ENCODE results near the gene STMN3. TPM values are rescaled to one million over a fixed set of nuclear protein-coding genes. Genes with fewer than 3 reads are reported as not detected.
"Not testable (repeated sequence)": the region's sequence is repeated elsewhere in the genome, so short reads cannot be mapped to it uniquely, and the experiment has no call there.

Gene STMN3
- total RNA-seq, 2 experiments from 2014 or later, result 42.1 to 45.6 TPM

DNA sequence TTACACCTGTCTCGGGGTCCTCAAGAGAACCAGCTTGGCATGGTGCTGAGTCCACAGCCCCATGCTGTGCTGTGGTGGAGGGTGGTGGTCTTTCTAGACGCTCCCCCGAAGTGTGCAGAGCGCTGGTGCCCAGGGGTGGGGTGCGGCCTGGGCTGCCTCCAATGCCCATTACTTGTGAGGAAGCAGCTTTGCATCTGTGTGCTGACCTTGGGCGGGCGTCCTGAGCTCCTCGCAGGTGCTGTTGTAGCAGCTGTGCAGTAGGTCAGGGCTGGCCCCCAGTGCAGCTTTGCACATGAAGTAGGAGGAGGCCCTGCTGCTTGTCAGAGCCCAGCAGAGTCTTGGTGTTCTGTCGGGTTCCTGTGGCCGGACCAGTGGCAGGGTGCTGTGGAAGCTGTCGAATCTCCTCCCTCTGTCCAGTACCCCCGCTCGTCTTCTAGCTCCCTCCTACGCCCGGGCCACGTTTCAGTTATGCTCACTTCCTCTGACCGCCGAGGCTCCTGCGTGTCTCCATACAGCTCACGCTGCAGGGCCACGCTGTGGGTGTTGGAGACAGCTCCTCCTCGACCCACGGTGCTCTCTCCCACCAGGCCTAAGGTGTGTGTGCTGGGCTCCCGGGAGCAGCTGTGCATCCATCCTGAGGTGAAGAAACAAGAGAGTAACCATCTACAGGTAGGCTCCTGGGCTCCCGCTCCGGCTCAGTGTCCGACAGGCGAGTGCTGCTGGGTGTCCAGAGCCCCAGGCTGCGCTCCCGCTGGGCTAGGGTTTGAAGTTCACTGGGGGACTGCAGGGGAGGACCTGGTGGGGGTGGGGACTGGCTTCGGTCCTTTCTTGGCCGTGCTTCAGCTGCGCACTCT is 9.0 kb upstream of the STMN3 start:
- POLR2A ChIA-PET, result no interaction called here
- peaks cover 6% of the 10 kb centered on the region for H3K36me3 Mint-ChIP-seq
- H3K4me3 Mint-ChIP-seq, result no peak overlapping the region
- no peak for DNase-seq
- H3K4me1 Mint-ChIP-seq, result peaks cover 8% of the 10 kb centered on the region
- H3K9me3 Mint-ChIP-seq, result no peaks in the 10 kb centered on the region
- no peak overlapping the region for H3K27ac Mint-ChIP-seq
- no peak for ATAC-seq (ENCODE audit: low read depth)
- H3K27me3 Mint-ChIP-seq, result no peaks in the 10 kb centered on the region

DNA sequence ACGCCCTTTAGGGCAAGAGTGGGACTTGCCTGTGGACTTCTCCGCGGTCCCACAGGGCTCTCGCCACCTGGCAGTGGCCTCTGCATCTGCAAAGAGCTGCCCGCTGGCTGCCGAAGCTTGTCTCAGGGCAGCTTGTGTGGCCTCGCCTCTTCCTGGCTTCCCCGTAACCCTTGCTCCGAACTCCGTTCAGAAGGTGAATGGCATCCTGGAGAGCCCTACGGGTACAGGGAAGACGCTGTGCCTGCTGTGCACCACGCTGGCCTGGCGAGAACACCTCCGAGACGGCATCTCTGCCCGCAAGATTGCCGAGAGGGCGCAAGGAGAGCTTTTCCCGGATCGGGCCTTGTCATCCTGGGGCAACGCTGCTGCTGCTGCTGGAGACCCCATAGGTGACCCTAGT is 7.9 kb upstream of the STMN3 start:
- H3K4me1 Mint-ChIP-seq, result peaks cover 8% of the 10 kb centered on the region
- no peak for ATAC-seq (ENCODE audit: low read depth)
- H3K36me3 Mint-ChIP-seq, result peaks cover 2% of the 10 kb centered on the region
- H3K9me3 Mint-ChIP-seq, result no peaks in the 10 kb centered on the region
- DNase-seq, result no peak
- H3K27ac Mint-ChIP-seq, result no peak overlapping the region
- no peaks in the 10 kb centered on the region for H3K27me3 Mint-ChIP-seq
- no peak overlapping the region for H3K4me3 Mint-ChIP-seq
- POLR2A ChIA-PET, result no interaction called here

DNA sequence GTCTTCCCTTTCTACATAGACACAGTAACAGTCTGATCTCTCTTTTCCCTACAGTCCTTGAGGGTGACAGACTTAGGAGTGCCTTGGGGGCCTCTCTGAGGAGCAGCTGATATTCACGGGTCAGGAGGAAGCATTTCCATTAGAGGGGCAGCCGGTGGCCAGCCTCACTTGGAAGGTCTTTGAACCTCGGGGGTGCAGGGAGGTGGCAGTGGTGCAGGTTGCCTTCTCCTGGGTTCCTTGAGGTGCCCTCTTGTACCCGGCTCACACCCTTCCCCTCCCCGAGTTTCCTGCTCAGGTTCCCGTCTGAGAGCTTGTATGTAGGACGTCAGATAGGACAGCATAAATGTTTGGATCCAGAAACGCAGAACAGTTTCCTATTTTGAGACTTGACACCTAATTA is 7.4 kb upstream of the STMN3 start:
- POLR2A ChIA-PET, result no interaction called here
- H3K9me3 Mint-ChIP-seq, result no peaks in the 10 kb centered on the region
- DNase-seq (no peak), ATAC-seq (ENCODE audit: low read depth) (no peak)
- peaks cover 1% of the 10 kb centered on the region for H3K36me3 Mint-ChIP-seq
- no peak overlapping the region for H3K27ac Mint-ChIP-seq
- peaks cover 8% of the 10 kb centered on the region for H3K4me1 Mint-ChIP-seq
- no peaks in the 10 kb centered on the region for H3K27me3 Mint-ChIP-seq
- H3K4me3 Mint-ChIP-seq, result no peak overlapping the region

DNA sequence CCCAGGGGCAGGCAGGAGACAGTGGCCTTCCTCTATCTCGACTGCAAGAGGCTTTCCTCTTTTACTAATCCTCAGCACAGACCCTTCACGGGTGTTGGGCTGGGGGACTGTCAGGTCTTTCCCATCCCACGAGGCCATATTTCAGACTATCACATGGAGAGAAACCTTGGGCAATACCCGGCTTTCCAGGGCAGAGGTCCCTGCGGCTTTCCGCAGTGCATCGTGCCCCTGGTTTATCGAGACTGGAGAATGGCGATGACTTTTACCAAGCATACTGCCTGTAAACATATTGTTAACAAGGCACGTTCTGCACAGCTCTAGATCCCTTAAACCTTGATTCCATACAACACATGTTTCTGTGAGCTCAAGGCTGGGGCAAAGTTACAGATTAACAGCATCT is 7.0 kb upstream of the STMN3 start:
- H3K27ac Mint-ChIP-seq; POLR2A ChIA-PET; ATAC-seq (ENCODE audit: low read depth); H3K4me1 Mint-ChIP-seq; H3K36me3 Mint-ChIP-seq; DNase-seq; H3K27me3 Mint-ChIP-seq; H3K9me3 Mint-ChIP-seq: not testable (repeated sequence)
- H3K4me3 Mint-ChIP-seq, result peak overlapping the region; percentile 28

- ATAC-seq (ENCODE audit: low read depth) (no peak), DNase-seq (no peak)
- Mint-ChIP-seq H3K4me1 (peaks cover 13% of the 10 kb centered on the region), H3K4me3 (peak overlapping the region; percentile 95), H3K36me3 (peaks cover 1% of the 10 kb centered on the region), H3K27me3 (no peaks in the 10 kb centered on the region), H3K9me3 (no peaks in the 10 kb centered on the region), H3K27ac (no peak overlapping the region)
- POLR2A ChIA-PET, result interaction anchor here (2.0 kb wide), 1 partner anchor 106 kb away, joined by 9 read pairs; no protein-coding TSS in a partner anchor
Measured at GRCh38 chr20:63659370-63659769, 6.1 kb upstream of the STMN3 start.

DNA sequence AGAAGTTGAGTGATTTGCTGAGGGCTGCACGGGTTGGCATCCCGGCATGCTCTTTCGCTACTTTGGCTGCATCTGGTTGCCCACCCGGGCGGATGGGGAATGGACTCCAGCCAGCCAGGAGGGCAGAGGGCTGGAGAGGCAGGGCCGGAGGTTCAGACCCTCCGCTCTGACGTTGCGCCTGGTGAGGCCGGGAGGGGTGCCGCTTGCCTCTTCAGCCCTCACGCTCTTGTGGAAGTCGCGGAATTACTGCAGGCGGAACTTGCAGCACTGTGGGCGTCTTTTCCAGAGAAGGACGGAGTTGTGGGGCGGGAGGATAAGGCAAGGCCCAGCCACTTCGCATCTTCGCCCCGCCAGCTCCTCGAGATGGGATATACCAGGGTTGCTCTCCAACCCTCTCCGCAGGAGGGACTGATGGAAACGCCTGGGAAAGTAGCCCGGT is 5.5 kb upstream of the STMN3 start:
- Mint-ChIP-seq H3K27me3 (no peaks in the 10 kb centered on the region), H3K4me1 (peaks cover 17% of the 10 kb centered on the region), H3K9me3 (no peaks in the 10 kb centered on the region), H3K27ac (peak overlapping the region; percentile 92), H3K4me3 (peak overlapping the region; percentile 95), H3K36me3 (peaks cover 1% of the 10 kb centered on the region)
- DNase-seq (no peak), ATAC-seq (ENCODE audit: low read depth) (peak; percentile 30)
- POLR2A ChIA-PET, result interaction anchor here (0.6 to 2.0 kb wide), 21 partner anchors 17 to 419 kb away, joined by 3 to 16 read pairs (median 5); partner anchors contain the start of genes ARFRP1, GMEB2, HELZ2 and PPDPF

- Mint-ChIP-seq H3K9me3 (no peaks in the 10 kb centered on the region), H3K27me3 (no peaks in the 10 kb centered on the region), H3K4me1 (peaks cover 17% of the 10 kb centered on the region), H3K36me3 (peaks cover 1% of the 10 kb centered on the region), H3K4me3 (peak within 1 kb of the TSS; percentile 95), H3K27ac (peak within 1 kb of the TSS; percentile 92)
- DNase-seq (peak; percentile 97), ATAC-seq (ENCODE audit: low read depth) (peak; percentile 82)
- POLR2A ChIA-PET, result interaction anchor here (0.6 to 2.0 kb wide), 22 partner anchors 16 to 420 kb away, joined by 3 to 16 read pairs (median 4); partner anchors contain the start of genes ARFRP1, GMEB2, HELZ2 and PPDPF
Measured at GRCh38 chr20:63657937-63658748, 4.9 kb upstream of the STMN3 start, which contains the start of gene RTEL1. Gene RTEL1, plus strand, starts transcription at chr20:63658312. Its CDS starts 1,091 bp downstream, at chr20:63659403.

DNA sequence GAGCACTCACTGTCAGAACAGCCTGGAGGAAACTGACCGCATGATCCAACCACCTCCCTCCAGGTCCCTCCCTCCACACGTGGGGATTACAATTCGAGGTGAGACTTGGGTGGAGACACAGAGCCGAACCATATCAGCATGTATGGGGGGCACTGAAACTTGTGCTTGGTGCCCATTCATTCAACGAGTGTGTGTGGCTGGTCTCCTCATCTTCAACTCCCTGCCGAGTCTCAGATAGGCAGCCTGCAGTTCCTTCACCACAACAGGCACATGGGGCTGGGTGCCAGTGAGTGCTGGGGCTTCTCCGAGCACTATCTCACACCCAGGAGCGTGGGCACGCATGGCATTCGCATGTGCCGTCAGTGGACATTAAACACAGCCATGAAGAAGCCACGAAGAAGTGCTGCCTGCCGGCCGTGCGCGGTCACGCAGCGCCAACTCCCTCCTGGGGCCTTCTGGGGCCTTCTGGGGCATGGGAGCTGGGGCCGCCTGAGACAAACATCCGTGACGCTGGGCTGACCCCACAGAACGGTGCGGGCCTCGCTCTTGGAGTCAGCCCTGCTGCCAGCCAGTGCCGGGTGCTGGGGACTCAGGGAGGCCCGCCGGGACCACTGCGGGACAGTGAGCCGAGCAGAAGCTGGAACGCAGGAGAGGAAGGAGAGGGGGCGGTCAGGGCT is 4.2 kb upstream of the STMN3 start:
- no peaks in the 10 kb centered on the region for H3K9me3 Mint-ChIP-seq
- peaks cover 17% of the 10 kb centered on the region for H3K4me1 Mint-ChIP-seq
- no peak for ATAC-seq (ENCODE audit: low read depth)
- peak overlapping the region; percentile 92 for H3K27ac Mint-ChIP-seq
- H3K4me3 Mint-ChIP-seq, result peak overlapping the region; percentile 95
- DNase-seq, result no peak
- POLR2A ChIA-PET, result interaction anchor here (0.7 to 2.0 kb wide), 13 partner anchors 16 to 238 kb away, joined by 3 to 16 read pairs (median 6); partner anchors contain the start of genes ARFRP1, GMEB2, HELZ2 and PTK6
- H3K27me3 Mint-ChIP-seq, result no peaks in the 10 kb centered on the region
- H3K36me3 Mint-ChIP-seq, result peaks cover 1% of the 10 kb centered on the region

DNA sequence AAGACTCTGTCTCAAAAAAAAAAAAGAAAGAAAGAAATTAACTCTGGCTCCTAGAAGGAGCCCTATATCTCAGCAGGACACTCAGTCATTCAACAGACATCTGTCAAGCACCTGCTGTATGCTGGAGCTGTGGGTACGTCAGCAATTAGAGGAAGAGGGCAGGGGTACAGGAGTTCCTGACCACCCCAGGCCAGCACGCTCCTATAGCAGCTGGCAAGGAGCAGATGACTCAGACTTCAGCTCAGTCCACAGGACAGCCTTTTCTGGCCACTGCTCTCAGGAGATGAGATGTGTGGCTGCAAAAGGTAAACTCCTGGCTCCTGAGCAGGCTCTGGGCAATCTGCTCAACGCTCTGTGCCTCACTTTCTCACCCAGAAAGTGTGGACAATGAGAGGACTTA is 3.2 kb upstream of the STMN3 start:
- Mint-ChIP-seq H3K27ac (no peak overlapping the region), H3K36me3 (no peaks in the 10 kb centered on the region), H3K4me1 (peaks cover 19% of the 10 kb centered on the region), H3K4me3 (no peak overlapping the region), H3K9me3 (no peaks in the 10 kb centered on the region), H3K27me3 (peaks cover 3% of the 10 kb centered on the region)
- DNase-seq, result no peak
- no peak for ATAC-seq (ENCODE audit: low read depth)
- POLR2A ChIA-PET, result no interaction called here

DNA sequence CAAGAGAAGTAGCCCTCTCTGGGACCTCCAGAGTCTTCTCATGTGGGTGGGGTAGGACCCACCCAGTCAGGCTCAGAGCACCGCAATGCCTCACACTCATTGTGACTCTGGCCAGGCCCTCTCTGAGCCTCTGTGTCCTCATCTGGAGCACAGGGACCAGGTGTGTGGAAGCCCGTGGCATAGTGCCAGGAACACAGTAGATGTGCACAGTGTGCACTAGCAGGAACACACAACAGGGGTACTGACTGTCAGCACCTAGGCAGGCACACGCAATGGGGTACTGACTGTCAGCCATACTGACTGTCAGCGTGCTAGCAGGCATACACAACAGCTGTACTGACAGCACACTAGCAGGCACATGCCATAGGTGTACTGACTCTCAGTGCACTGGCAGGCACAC is 2.0 kb upstream of the STMN3 start:
- Mint-ChIP-seq H3K4me1 (peaks cover 19% of the 10 kb centered on the region), H3K36me3 (no peaks in the 10 kb centered on the region), H3K9me3 (no peaks in the 10 kb centered on the region), H3K4me3 (no peak overlapping the region), H3K27ac (no peak overlapping the region), H3K27me3 (peaks cover 9% of the 10 kb centered on the region)
- POLR2A ChIA-PET, result interaction anchor here (1.1 kb wide), 1 partner anchor 13 kb away, joined by 3 read pairs; no protein-coding TSS in a partner anchor
- ATAC-seq (ENCODE audit: low read depth), result no peak
- no peak for DNase-seq

- ATAC-seq (ENCODE audit: low read depth) (no peak), DNase-seq (no peak)
- POLR2A ChIA-PET, result interaction anchor here (0.5 to 1.5 kb wide), 3 partner anchors 12 to 20 kb away, joined by 3 to 7 read pairs (median 4); no protein-coding TSS in a partner anchor
- Mint-ChIP-seq H3K36me3 (no peaks in the 10 kb centered on the region), H3K4me3 (peak overlapping the region; percentile 85), H3K9me3 (no peaks in the 10 kb centered on the region), H3K27ac (peak overlapping the region; percentile 56), H3K27me3 (peaks cover 9% of the 10 kb centered on the region), H3K4me1 (peaks cover 14% of the 10 kb centered on the region)
Measured at GRCh38 chr20:63653974-63654668, 897 bp upstream of the STMN3 start.

DNA sequence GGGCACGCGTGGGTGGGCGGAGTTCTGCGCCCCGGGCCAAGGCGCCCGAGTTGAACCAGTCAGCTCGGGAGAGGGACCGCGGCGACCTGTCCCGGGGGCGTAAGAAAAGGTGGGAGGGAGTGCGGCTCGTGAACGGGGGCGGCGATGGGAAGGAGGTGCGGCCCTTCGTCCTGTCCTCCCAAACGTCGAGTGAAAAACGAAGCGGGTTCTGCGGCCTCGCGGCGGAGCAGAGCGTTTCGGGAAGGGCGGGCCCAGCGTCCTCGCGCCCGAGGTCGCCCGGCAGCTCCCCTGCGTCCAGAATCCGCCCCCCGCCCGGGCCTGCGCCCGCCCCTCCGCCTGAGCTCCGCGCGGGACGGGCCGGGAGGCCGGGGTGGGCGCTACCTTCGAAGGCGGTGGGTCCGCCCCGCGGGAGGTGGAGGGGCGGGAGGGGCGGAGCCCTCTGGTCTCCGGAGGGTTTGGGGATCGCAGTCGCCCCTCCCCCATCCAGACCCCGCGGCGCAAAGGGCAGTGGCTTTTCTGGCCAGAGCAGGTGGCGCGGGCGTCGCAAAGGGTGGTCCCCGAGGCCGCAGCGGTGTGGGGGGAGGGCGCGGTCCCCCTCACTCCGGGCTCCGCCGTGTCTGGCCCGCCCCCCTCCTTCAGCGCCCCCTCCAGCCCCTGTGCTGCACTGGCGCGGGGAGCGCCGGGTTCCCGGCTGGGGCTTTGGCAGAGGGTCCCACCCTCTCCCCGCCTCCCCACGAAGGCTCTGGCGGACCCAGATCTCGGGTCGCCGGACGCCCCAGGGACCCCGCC is 838 bp downstream of the STMN3 start:
- peak overlapping the region; percentile 76 for H3K4me3 Mint-ChIP-seq
- POLR2A ChIA-PET, result interaction anchor here (1.0 to 1.5 kb wide), 2 partner anchors 7 to 11 kb away, joined by 3 to 7 read pairs; no protein-coding TSS in a partner anchor
- peak; percentile 17 for ATAC-seq (ENCODE audit: low read depth)
- DNase-seq, result peak; percentile 51
- peaks cover 9% of the 10 kb centered on the region for H3K27me3 Mint-ChIP-seq
- no peaks in the 10 kb centered on the region for H3K36me3 Mint-ChIP-seq
- peaks cover 12% of the 10 kb centered on the region for H3K4me1 Mint-ChIP-seq
- no peaks in the 10 kb centered on the region for H3K9me3 Mint-ChIP-seq
- H3K27ac Mint-ChIP-seq, result no peak overlapping the region

Data from activated naive CD8-positive, alpha-beta T cell treated with anti-CD3 and anti-CD28 coated beads, Interleukin-2, amount 10 ng/mL, durations not matched to agents 7 days and 5 days (primary cell).